GM19467 (cell line): ENCODE data around the gene NINJ1.
"Not testable (repeated sequence)": the region's sequence is repeated elsewhere in the genome, so short reads cannot be mapped to it uniquely, and the experiment has no call there.

ENCODE experiments used
- ATAC-seq: cut with Tn5 transposase; IDR thresholded peaks from one replicate; pipeline ENCODE4 v1.9.1; 2021; ENCODE audit warnings: mild to moderate bottlenecking, moderate library complexity; ENCODE audit not compliant: unreplicated experiment

NINJ1 gene

GRCh38 chr9:93120846-93121315 is 13.2 kb downstream of the NINJ1 start:
- no peak for ATAC-seq

- peak; percentile 83 for ATAC-seq
Measured at GRCh38 chr9:93119953-93120845, 13.9 kb downstream of the NINJ1 start.

- ATAC-seq, result no peak
Measured at GRCh38 chr9:93119703-93119952, 14.4 kb downstream of the NINJ1 start.

- no peak for ATAC-seq
Measured at GRCh38 chr9:93118863-93119702, 15.0 kb downstream of the NINJ1 start.

- no peak for ATAC-seq
Measured at GRCh38 chr9:93117924-93118862, 15.9 kb downstream of the NINJ1 start.

GRCh38 chr9:93117521-93117920 is 16.5 kb downstream of the NINJ1 start:
- ATAC-seq, result not testable (repeated sequence)

- ATAC-seq, result no peak
Measured at GRCh38 chr9:93116072-93116961, 17.7 kb downstream of the NINJ1 start.

GRCh38 chr9:93115486-93116071 is 18.5 kb downstream of the NINJ1 start:
- no peak for ATAC-seq

GRCh38 chr9:93114984-93115335 is 19.1 kb downstream of the NINJ1 start:
- ATAC-seq, result no peak

GRCh38 chr9:93114169-93114983 is 19.7 kb downstream of the NINJ1 start:
- ATAC-seq, result no peak

GRCh38 chr9:93112864-93113389 is 21.1 kb downstream of the NINJ1 start:
- no peak for ATAC-seq

- ATAC-seq, result no peak
Measured at GRCh38 chr9:93112116-93112863, 21.8 kb downstream of the NINJ1 start.

- no peak for ATAC-seq
Measured at GRCh38 chr9:93111371-93112115, 22.5 kb downstream of the NINJ1 start.

GRCh38 chr9:93111001-93111370 is 23.1 kb downstream of the NINJ1 start:
- ATAC-seq, result no peak

- no peak for ATAC-seq
Measured at GRCh38 chr9:93110311-93110855, 23.7 kb downstream of the NINJ1 start.

- ATAC-seq, result no peak
Measured at GRCh38 chr9:93108291-93109041, 25.6 kb downstream of the NINJ1 start.
